K562 (cell line): ENCODE results near the gene POLD1. TPM values are rescaled to one million over a fixed set of nuclear protein-coding genes. Genes with fewer than 3 reads are reported as not detected.
A peak's percentile ranks its signal among the peaks of the same experiment; 100 is the strongest.

Source experiments
- ATF7 ChIP-seq: fragments of 450-650 bp; IDR thresholded peaks from 2 replicates; pipeline ENCODE4 v1.7.1; 2014; ENCODE audit warnings: mild to moderate bottlenecking, moderate library complexity
- CHD2 ChIP-seq: IDR thresholded peaks from 2 replicates; pipeline ENCODE4 v1.6.1; 2011; ENCODE audit warnings: low read depth, low read length
- NCOA1 ChIP-seq: fragments of 450-650 bp; IDR thresholded peaks from 2 replicates; pipeline ENCODE4 v1.6.1; 2016; ENCODE audit warnings: low read depth
- NCOR1 ChIP-seq: fragments of 450-650 bp; IDR thresholded peaks from 2 replicates; pipeline ENCODE4 v1.6.1; 2016; ENCODE audit warnings: mild to moderate bottlenecking, moderate library complexity
- PHF21A ChIP-seq: fragments of 450-650 bp; IDR thresholded peaks from 2 replicates; pipeline ENCODE4 v1.6.1; 2017; ENCODE audit warnings: low read depth, borderline replicate concordance
- PHTF2 ChIP-seq: fragments of 250-450 bp; sonication (Bioruptor Pico); IDR thresholded peaks from 2 replicates; pipeline ENCODE4 v1.5.0; 2021; ENCODE audit warnings: mild to moderate bottlenecking
- SP2 ChIP-seq: IDR thresholded peaks from 2 replicates; pipeline ENCODE4 v1.6.1; 2011; ENCODE audit warnings: mild to moderate bottlenecking, low read depth, low read length, moderate library complexity; ENCODE audit not compliant: poor library complexity, severe bottlenecking; ENCODE audit errors: extremely low read depth
- SRSF1 ChIP-seq: fragments of 200-400 bp; formaldehyde crosslinking; IDR thresholded peaks from 2 replicates; pipeline ENCODE4 v1.6.1; 2017; ENCODE audit warnings: mild to moderate bottlenecking, low read depth, low read length, moderate library complexity
- TBL1XR1 ChIP-seq, 2 experiments: IDR thresholded peaks; 2 replicates each; pipeline ENCODE4 v1.6.1; 2012; ENCODE audit warnings: improper control_type of control experiment in 2 of 2, low read length in 2 of 2, mild to moderate bottlenecking in 1 of 2
- THRAP3 ChIP-seq: fragments of 450-650 bp; IDR thresholded peaks from 2 replicates; pipeline ENCODE4 v1.6.1; 2016; ENCODE audit warnings: mild to moderate bottlenecking, inconsistent platforms, borderline replicate concordance
- ZBTB17 ChIP-seq: fragments of 450-650 bp; formaldehyde crosslinking; IDR thresholded peaks from 2 replicates; pipeline ENCODE4 v1.4.0; 2020; ENCODE audit warnings: mild to moderate bottlenecking
- polyA plus RNA-seq, 8 experiments: library from polyadenylated mRNA; depleted of rRNA in 4 of 8; stranded (reverse) in 5 of 8; unstranded in 3 of 8; fragments of >200 nt; fragmentation: Nextera tagmentation in 2 of 8; fragmentation: Illumina TruSeq in 1 of 8; extraction: Ambion mirVana in 2 of 8; extraction: Trizol in 1 of 8; gene quantifications; 2 replicates each; pipeline versions ENCODE4 v1.2.1 to v1.2.3, GENCODE V29; 2011 to 2014; ENCODE audit warnings: inconsistent platforms in 1 of 8, missing spikeins in 1 of 8
- total RNA-seq, 7 experiments: library from RNA; depleted of rRNA in 6 of 7; stranded (reverse); fragments of >200 nt in 6 of 7; fragmentation: Illumina TruSeq in 2 of 7; extraction: Trizol in 2 of 7; gene quantifications; 2 replicates each; pipeline versions ENCODE4 v1.2.1 to v1.2.3, GENCODE V29; 2011 to 2021; ENCODE audit warnings: low replicate concordance in 1 of 7
- TF ChIP-seq, protein P1 (sequence below), 3 experiments: IDR thresholded peaks in 2 of 3; conservative IDR thresholded peaks in 1 of 3; 2 replicates each; pipeline ENCODE4 v1.5.1; 2011 to 2012; ENCODE audit warnings: low read length in 3 of 3, mild to moderate bottlenecking in 3 of 3, control low read depth in 2 of 3, improper control_type of control experiment in 1 of 3, inconsistent platforms in 1 of 3, low read depth in 1 of 3, mixed read lengths in 1 of 3, moderate library complexity in 1 of 3; ENCODE audit not compliant: insufficient read depth in 2 of 3
- TF ChIP-seq, protein P2 (sequence below): sonication (generic); formaldehyde crosslinking; IDR thresholded peaks from 2 replicates; pipeline ENCODE4 v1.8.0; 2022; ENCODE audit warnings: mild to moderate bottlenecking, missing genetic modification reagents
- TF ChIP-seq, protein P3 (sequence below): IDR thresholded peaks from 2 replicates; pipeline ENCODE4 v1.6.1; 2012; ENCODE audit warnings: low read depth, low read length, improper control_type of control experiment, borderline replicate concordance
- TF ChIP-seq, protein P4 (sequence below): sonication (generic); IDR thresholded peaks from 2 replicates; pipeline ENCODE4 v1.6.1; 2016

The POLD1 gene
- total and polyA plus RNA-seq, 9 of the 15 experiments (the other 6 are each of a cell fraction or from before 2014, with no cell fraction given) = 1.3 to 312 (median 47.8) TPM

DNA sequence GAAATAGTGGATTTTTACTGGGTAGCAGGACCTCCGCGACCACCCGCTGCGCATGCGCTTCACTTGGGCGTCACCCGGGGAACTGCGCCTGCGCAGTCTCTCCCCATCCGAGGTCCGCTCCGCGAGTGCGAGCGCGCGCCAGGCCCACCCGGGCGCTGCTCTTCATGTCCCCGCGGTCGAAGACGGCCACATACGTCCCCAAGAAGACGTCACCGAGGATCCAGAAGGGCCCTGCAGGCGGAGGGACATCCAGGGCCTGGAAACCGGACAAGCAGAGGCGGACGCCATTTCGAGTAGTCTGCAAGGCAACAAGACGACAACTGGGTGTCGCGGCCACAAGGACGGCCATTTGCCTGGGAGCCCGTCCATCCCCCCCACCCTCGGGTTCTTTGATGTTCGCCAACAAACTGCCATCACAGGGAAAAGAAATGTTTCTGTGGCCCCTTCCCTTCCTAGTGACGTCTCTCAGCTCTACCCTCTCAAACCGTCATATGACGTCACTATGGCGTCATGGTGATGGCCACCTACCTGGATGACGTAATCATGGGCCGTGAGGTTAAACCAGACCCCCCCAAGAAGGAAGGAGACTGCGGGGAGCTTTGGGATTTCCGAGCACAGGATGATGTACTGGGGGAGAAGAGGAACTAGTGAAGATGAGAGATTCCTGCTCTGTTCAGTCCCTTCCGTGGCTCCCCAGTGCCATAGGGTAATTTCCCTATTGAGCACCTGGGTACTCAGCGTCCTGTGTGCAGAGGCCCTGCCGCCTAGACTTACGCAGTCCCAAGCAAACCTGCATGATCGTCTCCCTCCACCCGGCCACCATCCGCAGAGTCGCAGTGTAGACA, 25.4 kb upstream of the POLD1 start (continued):
- TF ChIP-seq, protein P1, sequence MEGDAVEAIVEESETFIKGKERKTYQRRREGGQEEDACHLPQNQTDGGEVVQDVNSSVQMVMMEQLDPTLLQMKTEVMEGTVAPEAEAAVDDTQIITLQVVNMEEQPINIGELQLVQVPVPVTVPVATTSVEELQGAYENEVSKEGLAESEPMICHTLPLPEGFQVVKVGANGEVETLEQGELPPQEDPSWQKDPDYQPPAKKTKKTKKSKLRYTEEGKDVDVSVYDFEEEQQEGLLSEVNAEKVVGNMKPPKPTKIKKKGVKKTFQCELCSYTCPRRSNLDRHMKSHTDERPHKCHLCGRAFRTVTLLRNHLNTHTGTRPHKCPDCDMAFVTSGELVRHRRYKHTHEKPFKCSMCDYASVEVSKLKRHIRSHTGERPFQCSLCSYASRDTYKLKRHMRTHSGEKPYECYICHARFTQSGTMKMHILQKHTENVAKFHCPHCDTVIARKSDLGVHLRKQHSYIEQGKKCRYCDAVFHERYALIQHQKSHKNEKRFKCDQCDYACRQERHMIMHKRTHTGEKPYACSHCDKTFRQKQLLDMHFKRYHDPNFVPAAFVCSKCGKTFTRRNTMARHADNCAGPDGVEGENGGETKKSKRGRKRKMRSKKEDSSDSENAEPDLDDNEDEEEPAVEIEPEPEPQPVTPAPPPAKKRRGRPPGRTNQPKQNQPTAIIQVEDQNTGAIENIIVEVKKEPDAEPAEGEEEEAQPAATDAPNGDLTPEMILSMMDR (IDR thresholded peaks at IDR 0.05 in 2 of 3, conservative IDR thresholded peaks at IDR 0.05 in 1 of 3; ENCODE audit: insufficient read depth in 2 of 3, low read depth in 1 of 3, low read length in 3 of 3) = no peak
- TF ChIP-seq, protein P2, sequence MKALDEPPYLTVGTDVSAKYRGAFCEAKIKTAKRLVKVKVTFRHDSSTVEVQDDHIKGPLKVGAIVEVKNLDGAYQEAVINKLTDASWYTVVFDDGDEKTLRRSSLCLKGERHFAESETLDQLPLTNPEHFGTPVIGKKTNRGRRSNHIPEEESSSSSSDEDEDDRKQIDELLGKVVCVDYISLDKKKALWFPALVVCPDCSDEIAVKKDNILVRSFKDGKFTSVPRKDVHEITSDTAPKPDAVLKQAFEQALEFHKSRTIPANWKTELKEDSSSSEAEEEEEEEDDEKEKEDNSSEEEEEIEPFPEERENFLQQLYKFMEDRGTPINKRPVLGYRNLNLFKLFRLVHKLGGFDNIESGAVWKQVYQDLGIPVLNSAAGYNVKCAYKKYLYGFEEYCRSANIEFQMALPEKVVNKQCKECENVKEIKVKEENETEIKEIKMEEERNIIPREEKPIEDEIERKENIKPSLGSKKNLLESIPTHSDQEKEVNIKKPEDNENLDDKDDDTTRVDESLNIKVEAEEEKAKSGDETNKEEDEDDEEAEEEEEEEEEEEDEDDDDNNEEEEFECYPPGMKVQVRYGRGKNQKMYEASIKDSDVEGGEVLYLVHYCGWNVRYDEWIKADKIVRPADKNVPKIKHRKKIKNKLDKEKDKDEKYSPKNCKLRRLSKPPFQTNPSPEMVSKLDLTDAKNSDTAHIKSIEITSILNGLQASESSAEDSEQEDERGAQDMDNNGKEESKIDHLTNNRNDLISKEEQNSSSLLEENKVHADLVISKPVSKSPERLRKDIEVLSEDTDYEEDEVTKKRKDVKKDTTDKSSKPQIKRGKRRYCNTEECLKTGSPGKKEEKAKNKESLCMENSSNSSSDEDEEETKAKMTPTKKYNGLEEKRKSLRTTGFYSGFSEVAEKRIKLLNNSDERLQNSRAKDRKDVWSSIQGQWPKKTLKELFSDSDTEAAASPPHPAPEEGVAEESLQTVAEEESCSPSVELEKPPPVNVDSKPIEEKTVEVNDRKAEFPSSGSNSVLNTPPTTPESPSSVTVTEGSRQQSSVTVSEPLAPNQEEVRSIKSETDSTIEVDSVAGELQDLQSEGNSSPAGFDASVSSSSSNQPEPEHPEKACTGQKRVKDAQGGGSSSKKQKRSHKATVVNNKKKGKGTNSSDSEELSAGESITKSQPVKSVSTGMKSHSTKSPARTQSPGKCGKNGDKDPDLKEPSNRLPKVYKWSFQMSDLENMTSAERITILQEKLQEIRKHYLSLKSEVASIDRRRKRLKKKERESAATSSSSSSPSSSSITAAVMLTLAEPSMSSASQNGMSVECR (CRISPR knock-in tag) = peak; percentile 44; the same call in 1 of the 2 replicates
- TF ChIP-seq THRAP3 (peak; percentile 89; the same call in 1 of the 2 replicates), ATF7 (peak; percentile 99), NCOA1 (peak; percentile 99), PHTF2 (CRISPR knock-in tag) (no peak), SRSF1 (no peak), TBL1XR1 (IDR thresholded peaks at IDR 0.05; ENCODE audit: low read length in 2 of 2) (peak in 1 of 2 experiments; percentile 99; a peak in 2 of 4 replicates), ZBTB17 (peak; percentile 37; the same call in 1 of the 2 replicates), SP2 (no peak), CHD2 (no peak; the same call in 1 of the 2 replicates), NCOR1 (no peak), PHF21A (no peak)
- TF ChIP-seq, protein P3, sequence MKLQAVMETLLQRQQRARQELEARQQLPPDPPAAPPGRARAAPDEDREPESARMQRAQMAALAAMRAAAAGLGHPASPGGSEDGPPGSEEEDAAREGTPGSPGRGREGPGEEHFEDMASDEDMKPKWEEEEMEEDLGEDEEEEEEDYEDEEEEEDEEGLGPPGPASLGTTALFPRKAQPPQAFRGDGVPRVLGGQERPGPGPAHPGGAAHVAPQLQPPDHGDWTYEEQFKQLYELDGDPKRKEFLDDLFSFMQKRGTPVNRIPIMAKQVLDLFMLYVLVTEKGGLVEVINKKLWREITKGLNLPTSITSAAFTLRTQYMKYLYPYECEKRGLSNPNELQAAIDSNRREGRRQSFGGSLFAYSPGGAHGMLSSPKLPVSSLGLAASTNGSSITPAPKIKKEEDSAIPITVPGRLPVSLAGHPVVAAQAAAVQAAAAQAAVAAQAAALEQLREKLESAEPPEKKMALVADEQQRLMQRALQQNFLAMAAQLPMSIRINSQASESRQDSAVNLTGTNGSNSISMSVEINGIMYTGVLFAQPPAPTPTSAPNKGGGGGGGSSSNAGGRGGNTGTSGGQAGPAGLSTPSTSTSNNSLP = no peak
- TF ChIP-seq, protein P4, sequence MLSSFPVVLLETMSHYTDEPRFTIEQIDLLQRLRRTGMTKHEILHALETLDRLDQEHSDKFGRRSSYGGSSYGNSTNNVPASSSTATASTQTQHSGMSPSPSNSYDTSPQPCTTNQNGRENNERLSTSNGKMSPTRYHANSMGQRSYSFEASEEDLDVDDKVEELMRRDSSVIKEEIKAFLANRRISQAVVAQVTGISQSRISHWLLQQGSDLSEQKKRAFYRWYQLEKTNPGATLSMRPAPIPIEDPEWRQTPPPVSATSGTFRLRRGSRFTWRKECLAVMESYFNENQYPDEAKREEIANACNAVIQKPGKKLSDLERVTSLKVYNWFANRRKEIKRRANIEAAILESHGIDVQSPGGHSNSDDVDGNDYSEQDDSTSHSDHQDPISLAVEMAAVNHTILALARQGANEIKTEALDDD = no peak
